GM21515 (cell line): ENCODE results near the gene CFAP97.
"Not testable (repeated sequence)": the region's sequence is repeated elsewhere in the genome, so short reads cannot be mapped to it uniquely, and the experiment has no call there.

Source experiments
- ATAC-seq: cut with Tn5 transposase; IDR thresholded peaks from one replicate; pipeline ENCODE4 v1.9.1; 2021; ENCODE audit not compliant: unreplicated experiment

Gene CFAP97

GRCh38 chr4:185201977-185202962 is 1.5 kb downstream of the CFAP97 start:
- ATAC-seq, result no peak

DNA sequence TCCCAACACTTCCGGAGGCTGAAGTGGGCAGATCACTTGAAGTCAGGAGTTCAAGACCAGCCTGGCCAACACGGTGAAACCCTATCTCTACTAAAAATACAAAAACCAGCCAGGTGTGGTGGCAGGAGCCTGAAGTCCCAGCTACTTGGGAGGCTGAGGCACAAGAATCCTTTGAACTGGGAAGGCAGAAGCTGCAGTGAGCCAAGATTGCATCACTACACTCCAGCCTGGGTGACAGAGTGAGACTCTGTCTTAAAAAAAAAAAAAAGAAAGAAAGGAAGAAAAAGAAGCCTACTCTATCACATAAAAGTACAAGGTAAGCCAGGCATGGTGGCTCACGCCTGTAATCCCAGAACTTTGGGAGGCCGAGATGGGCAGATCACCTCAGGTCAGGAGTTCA is 5.6 kb downstream of the CFAP97 start:
- ATAC-seq, result not testable (repeated sequence)

DNA sequence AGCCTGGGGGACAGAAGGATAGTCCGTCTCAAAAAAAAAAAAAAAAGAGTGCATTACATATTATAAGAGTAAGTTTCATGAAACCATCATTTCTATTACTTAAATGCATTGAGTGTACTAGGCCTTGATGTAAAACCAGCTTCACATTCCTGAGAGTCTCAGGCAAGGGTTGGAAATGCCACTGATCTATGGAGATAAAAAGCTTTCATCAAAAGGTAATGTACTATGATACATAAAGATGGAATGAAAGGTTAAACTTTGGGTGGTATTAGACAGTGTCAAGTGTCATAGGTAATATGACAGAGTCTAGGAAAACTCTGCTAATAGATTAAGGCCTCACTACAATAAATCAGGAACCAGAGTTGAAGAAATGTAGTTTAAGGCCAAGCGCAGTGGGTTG is 7.4 kb downstream of the CFAP97 start:
- no peak for ATAC-seq

GRCh38 chr4:185194924-185195888 is 8.6 kb downstream of the CFAP97 start:
- no peak for ATAC-seq

GRCh38 chr4:185192059-185192458 is 11.7 kb downstream of the CFAP97 start:
- peak; percentile 86 for ATAC-seq

GRCh38 chr4:185190306-185190856 is 13.4 kb downstream of the CFAP97 start:
- ATAC-seq, result no peak

DNA sequence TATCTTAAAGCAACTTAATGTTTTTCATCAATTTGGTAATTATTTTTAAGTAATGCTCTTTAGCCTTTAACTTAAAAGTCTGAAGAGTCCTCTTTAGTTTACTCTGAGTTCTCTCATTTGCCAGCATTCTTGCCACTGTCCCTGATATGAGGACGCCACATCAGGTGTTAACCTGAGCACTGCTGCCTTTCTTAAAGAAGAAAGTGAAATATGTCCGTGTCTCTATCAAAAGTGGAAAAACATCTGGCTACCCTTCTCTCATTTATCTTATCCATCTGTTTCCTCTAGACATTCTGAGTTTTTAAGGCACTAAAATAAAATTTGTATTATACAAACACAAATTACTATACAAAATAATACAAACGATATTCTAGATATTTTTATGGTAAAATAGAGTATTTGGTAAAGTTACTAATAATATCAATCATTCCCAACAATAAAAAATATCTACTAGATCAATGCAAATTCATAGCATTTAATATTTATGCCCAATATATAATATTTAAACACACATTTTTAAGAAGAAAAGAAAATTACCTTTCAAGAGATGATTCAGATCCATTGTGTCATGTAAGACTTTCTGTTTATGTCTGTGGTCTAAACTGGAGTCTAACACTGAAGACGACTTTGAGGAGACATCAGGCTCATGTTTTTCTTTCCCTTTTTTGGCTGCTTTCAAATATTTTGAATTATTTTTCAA is 14.0 kb downstream of the CFAP97 start:
- no peak for ATAC-seq

GRCh38 chr4:185186769-185187168 is 17.0 kb downstream of the CFAP97 start:
- ATAC-seq, result no peak

DNA sequence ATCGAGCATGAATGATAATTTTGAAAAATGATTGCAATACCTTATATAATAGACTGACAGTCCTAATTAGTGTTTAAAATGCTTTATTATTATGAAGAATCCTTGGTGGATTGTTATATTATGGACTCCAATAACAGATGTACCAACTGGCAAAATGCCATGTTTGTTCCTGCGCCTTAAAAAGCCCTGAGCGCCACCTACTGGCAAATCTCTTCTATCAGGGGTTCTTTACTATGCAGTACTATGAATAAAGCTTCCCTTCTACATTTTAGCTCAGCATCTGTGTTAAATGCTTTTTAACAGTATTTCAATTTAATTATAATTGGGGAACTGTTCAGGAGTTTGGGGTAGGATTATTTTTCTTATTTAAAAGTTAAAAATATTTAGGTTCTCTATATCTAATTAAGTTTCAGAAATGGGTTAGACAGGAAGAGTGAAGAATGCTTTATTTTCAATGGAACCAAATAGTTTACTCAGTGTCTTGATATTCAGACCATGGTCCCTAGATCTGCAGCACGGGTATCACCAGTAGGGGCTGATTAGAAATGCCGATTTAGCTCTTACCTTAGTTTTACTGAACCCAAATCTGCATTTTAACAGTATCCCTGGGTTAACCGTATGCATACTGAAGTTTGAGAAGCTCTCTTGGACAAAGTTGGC is 20.0 kb downstream of the CFAP97 start:
- no peak for ATAC-seq

DNA sequence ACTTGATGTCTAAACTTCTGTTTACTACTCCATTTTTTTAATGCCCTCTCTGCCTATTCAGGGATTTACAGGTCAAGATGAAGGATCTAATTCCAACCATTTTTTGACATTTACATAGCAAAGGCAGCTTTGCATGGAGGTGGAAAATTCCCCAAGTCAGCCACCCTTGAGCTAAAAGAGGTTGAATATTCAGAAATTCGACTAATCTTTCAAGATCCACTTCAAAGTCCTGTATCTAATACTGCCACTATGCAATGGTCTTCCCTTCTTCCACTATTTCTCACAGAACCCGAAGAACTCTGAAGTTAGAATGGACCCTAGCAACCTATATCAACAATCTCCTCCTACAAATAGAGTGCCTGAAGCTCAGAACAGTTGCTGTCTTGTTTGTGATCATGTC is 21.6 kb downstream of the CFAP97 start:
- no peak for ATAC-seq

DNA sequence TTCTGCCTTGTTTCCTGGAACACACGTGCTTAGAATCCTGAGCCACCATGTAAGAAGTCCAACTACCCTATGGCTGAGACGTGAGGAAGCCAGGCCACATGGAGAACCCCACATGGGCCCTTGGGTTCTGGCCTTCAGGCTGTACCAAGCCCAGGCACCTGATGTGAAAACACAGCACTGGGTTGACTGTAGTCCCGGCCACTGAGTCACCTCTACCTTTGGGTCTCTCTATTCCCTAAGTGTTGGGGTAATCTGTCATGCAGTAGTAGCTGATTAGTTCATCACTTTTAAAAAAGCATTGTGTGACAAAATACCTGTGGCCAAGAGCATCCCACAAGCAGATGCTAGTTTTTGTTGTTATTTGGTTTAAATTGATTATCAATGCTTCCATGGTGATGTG is 24.3 kb downstream of the CFAP97 start:
- ATAC-seq, result no peak

DNA sequence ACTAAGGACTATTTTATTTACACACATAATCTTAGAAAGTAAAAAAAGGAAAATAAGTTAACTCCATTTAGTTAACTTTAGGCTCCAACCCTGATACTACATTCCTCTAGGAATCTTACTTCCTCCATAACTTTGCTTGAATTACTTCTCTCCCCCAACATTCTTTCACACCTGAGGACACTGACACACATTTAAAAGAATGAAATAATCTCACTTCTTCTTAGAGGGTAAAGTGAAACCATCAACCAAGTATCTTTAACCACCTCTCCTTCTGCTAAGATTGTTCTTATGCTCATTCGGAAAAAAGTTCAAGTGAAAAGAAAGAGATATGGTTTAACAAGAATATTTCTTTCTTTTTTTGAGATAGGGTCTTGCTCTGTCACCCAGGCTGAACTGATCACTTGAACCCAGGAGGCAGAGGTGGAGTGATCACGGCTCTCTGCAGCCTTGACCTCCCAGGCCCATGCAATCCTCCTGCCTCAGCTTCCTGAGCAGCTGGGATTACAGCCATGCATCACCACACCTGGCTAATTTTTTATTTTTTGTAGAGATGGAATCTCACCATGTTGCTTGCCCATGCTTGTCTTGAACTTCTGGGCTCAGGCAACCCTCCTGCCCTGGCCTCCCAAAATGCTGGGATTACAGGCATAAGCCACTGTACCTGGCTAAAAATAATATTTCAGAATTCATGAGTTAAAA is 32.3 kb downstream of the CFAP97 start:
- peak; percentile 88 for ATAC-seq

GRCh38 chr4:185167234-185167633 is 36.6 kb downstream of the CFAP97 start:
- no peak for ATAC-seq

GRCh38 chr4:185165605-185166063 is 38.2 kb downstream of the CFAP97 start:
- ATAC-seq, result peak; percentile 95

- ATAC-seq, result no peak
Observed at GRCh38 chr4:185151296-185151695, 52.5 kb downstream of the CFAP97 start.

DNA sequence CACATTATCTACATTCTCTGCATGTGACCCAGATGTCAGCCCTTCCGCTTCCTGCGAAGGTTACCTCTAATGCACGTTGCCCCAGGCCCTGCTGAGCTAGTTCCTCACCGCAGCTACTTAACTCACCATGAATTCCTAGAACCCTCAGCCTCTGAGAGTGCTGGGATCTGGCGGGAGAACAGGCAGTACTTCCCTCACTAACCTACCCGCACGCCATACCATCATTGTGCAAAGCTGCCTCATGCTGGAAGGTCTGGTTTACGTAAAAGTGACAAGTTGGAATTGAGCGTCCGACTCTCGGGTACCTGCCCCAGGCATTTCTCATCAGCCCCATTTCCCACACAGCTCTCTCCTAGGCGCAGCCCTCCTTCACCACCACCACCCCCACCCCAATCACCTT is 54.4 kb downstream of the CFAP97 start:
- no peak for ATAC-seq

DNA sequence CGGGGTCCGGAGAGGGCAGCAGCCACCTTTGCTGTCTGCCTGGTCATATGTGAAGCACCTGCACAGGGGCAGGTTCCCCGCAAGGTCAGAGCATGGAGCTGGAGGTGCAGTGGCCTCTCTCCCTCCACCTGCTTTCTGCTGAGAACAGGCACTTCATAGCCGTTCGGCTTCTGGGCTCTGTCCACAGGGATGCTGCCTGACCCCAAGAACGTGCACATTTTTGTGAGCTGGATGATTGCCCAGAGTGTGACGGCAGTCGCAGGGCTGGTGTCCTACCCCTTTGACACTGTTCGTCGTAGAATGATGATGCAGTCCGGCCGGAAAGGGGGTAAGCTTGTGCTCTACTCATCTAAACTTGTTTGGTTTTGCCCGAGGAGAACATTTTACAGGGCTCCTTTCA is 58.2 kb downstream of the CFAP97 start:
- ATAC-seq, result no peak

DNA sequence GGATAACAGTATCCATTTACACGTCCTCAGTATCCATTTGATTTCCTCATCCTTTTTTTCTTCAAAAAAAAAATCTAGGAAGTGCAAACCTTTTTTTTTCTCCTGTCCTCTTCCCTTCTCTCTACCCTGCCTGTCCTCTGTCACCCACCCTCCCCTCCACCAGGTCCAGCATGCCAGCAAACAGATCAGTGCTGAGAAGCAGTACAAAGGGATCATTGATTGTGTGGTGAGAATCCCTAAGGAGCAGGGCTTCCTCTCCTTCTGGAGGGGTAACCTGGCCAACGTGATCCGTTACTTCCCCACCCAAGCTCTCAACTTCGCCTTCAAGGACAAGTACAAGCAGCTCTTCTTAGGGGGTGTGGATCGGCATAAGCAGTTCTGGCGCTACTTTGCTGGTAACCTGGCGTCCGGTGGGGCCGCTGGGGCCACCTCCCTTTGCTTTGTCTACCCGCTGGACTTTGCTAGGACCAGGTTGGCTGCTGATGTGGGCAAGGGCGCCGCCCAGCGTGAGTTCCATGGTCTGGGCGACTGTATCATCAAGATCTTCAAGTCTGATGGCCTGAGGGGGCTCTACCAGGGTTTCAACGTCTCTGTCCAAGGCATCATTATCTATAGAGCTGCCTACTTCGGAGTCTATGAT is 59.1 kb downstream of the CFAP97 start:
- no peak for ATAC-seq

DNA sequence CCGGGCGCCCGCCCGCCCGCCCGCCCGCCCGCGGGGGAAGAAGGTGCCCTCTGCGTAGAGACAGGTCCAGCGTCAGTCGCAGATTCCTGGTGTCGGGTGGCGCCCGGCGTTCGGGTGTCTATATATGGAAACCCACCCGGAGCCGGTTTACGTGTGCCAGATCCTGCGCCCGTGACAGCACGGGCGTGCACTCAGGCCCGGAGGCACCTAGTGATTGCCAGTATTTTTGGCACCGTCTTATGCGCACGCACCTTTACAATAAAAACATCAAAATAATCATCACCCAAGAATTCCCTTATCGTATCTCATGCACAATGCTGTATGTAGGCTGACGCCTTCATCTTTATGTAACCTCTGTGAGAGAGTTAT is 60.2 kb downstream of the CFAP97 start:
- peak; percentile 27 for ATAC-seq
